ENCODE results near the gene P3H2.
A peak's percentile ranks its signal among the peaks of the same experiment; 100 is the strongest.

The P3H2 gene

GRCh38 chr3:190012784-190013183, 107.9 kb downstream of the P3H2 start:
- DNase-seq, result no peak

- DNase-seq, result peak in 2 of 3 donors; percentile 21 to 22
Observed at GRCh38 chr3:190012314-190012782, 108.3 kb downstream of the P3H2 start.

- no peak for DNase-seq
Observed at GRCh38 chr3:190010486-190010885, 110.2 kb downstream of the P3H2 start.

GRCh38 chr3:190009614-190010013, 111.1 kb downstream of the P3H2 start:
- DNase-seq, result no peak

GRCh38 chr3:190008432-190008831, 112.3 kb downstream of the P3H2 start:
- no peak for DNase-seq

- no peak for DNase-seq
Observed at GRCh38 chr3:190005343-190006113, 115.2 kb downstream of the P3H2 start.

- DNase-seq, result peak in 1 of 3 donors; percentile 11
Observed at GRCh38 chr3:190004656-190005055, 116.0 kb downstream of the P3H2 start.

- DNase-seq, result no peak
Observed at GRCh38 chr3:190003681-190004123, 117.0 kb downstream of the P3H2 start.

- no peak for DNase-seq
Observed at GRCh38 chr3:190003068-190003467, 117.6 kb downstream of the P3H2 start.

- DNase-seq, result no peak
Observed at GRCh38 chr3:190001426-190001825, 119.3 kb downstream of the P3H2 start.

- peak in 1 of 3 donors; percentile 35 for DNase-seq
Observed at GRCh38 chr3:190000861-190001196, 119.9 kb downstream of the P3H2 start.

- no peak for DNase-seq
Observed at GRCh38 chr3:190000187-190000860, 120.4 kb downstream of the P3H2 start.

- no peak for DNase-seq
Observed at GRCh38 chr3:189999718-190000117, 121.0 kb downstream of the P3H2 start.

- DNase-seq, result no peak
Observed at GRCh38 chr3:189995129-189995528, 125.6 kb downstream of the P3H2 start.

- no peak for DNase-seq
Observed at GRCh38 chr3:189990826-189991225, 129.9 kb downstream of the P3H2 start.

- DNase-seq, result no peak
Observed at GRCh38 chr3:189988854-189989253, 131.8 kb downstream of the P3H2 start.

- no peak for DNase-seq
Observed at GRCh38 chr3:189988322-189988721, 132.4 kb downstream of the P3H2 start.

- DNase-seq, result no peak
Observed at GRCh38 chr3:189985948-189986347, 134.7 kb downstream of the P3H2 start.

GRCh38 chr3:189983612-189984011, 137.1 kb downstream of the P3H2 start:
- DNase-seq, result no peak

- no peak for DNase-seq
Observed at GRCh38 chr3:189982321-189982945, 138.3 kb downstream of the P3H2 start.

- DNase-seq, result no peak
Observed at GRCh38 chr3:189981668-189982067, 139.0 kb downstream of the P3H2 start.

GRCh38 chr3:189978753-189979152, 141.9 kb downstream of the P3H2 start:
- DNase-seq, result no peak

GRCh38 chr3:189977174-189977573, 143.5 kb downstream of the P3H2 start:
- DNase-seq, result no peak

Data from suppressor macrophage treated with lipopolysaccharide for 1 hour (primary cell).